Measurements from ENCODE around the gene TACSTD2.
"Not testable (repeated sequence)": the region's sequence is repeated elsewhere in the genome, so short reads cannot be mapped to it uniquely, and the experiment has no call there.

TACSTD2 gene

DNA sequence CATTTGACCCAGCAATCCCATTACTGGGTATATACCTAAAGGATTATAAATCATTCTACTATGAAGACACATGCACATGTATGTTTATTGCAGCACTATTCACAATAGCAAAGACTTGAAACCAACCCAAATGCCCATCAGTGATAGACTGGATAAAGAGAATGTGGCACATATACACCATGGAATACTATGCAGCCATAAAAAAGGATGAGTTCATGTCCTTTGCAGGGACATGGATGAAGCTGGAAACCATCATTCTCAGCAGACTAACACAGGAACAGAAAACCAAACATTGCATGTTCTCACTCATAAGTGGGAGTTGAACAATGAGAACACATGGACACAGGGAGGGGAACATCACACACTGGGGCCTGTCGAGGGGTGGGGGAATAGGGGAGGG, 13.3 kb downstream of the TACSTD2 start:
- DNase-seq (ENCODE audit: low spot score) = not testable (repeated sequence)

DNA sequence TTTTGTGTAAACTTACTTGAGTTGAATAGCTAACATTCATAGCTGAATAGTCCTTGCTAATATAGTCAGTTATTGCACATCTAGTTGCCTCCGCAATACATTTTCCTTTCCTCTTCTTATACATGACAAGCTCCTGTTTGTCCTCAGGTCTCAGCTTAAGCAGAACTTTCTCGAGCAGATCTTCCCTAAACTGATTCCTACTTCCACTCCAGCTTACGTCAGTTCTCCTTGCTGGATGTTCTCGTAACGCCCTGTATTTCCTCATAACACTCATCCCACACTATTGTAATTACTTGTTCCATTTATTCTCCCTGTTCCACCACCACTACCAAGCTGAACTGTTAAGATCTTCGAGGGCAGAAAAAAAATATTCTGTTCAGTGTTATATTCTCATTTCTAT, 15.4 kb downstream of the TACSTD2 start:
- DNase-seq (ENCODE audit: low spot score) = no peak

DNA sequence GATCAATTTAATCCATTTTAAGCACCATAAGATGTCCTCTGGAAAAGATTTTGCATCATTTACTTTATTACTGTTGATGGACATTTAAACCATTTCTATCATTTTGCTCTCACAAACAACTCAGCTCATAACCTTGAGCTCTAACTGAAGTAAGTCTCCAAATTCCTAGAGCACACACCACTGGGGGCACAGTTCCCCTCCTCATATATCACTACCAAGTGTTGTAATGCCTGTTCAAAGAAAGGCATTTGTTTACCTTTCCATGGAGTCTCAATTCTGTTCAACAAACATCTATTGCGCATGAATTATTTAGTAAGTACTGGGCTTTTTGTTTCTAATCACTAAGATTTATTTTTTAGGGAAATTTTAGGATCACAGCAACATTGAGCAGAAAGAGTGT, 21.7 kb downstream of the TACSTD2 start:
- DNase-seq (ENCODE audit: low spot score) = no peak

DNA sequence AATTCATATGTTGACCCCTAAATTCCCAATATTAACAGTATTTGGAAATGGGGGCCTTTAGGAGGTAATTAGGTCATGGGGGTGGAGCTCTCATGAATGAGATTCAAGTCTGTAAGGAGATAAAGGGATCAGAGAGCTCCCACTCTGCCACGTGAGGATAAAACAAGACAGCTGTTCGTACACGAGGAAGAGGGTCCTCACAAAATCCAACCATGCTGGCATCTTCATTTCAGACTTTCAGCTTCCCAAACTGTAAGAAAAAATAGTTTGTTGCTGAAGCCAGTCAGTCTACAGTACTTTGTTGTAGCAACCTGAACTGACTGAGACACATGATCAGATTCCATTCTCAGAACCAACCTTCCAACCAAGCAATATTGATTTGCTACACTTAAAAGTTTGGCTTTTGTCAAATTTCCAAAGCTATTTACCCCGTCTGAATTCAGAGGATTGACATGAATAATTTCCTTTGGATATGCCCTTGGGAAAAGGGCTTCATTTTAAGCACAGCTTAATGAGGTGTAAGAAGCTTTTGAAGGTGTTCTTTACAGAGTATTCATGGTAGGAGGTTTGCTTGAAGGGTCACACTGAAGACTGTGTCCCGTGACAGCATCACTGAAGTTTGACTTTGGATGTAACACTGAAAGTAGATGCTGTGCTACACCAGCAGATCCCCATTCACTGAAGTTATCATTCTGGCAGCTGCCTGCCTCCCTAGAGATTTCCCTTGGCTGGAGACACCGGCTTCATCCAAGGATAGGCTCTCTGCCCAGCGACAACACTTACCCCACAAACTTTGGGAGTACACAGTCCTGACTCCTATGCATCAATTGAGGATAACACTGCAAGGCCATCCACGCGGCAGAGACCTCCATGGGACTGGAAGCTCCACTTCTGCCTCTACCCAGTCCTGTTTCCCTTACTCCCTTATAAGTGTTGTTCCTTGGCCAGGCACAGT, 25.6 kb downstream of the TACSTD2 start:
- DNase-seq (ENCODE audit: low spot score) = no peak

DNA sequence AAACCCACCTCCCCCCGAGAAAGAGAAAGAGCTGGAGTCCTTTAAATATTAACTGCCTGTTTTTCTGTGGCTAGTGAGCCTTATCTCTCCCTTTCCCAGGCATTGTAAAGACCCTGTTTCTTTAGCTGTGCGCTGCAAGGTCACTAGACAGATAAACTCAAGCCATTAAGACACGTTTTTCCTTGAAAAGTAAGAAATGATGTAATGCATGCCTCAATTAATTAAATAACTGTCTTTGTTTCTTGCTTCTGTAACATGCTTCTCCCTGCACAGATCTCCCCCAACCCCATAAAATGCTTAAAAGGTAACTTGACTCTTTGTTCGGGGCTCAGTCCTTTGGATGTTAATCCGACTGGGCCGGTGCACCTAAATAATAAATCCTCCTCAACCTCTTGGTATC, 27.8 kb downstream of the TACSTD2 start:
- not testable (repeated sequence) for DNase-seq (ENCODE audit: low spot score)

DNA sequence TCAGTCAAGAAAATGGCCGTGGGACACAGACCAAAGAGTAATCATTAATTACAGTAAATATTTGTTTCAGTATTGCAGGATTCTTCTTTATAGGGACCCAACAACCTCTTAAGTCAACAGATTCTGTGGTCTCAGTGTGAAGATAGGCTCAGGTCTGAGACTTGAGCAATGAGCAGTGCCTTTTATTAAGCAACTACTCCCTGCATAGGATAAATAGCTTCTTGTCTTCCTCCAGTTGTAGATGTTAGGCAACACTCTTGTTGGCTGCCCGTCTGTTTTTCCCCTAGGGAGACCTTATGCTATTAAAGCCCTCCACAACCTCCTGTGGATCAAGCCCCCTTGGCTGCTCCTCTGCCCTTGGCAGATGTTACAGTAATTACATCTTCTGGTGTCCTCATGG, 28.7 kb downstream of the TACSTD2 start:
- DNase-seq (ENCODE audit: low spot score) = no peak

DNA sequence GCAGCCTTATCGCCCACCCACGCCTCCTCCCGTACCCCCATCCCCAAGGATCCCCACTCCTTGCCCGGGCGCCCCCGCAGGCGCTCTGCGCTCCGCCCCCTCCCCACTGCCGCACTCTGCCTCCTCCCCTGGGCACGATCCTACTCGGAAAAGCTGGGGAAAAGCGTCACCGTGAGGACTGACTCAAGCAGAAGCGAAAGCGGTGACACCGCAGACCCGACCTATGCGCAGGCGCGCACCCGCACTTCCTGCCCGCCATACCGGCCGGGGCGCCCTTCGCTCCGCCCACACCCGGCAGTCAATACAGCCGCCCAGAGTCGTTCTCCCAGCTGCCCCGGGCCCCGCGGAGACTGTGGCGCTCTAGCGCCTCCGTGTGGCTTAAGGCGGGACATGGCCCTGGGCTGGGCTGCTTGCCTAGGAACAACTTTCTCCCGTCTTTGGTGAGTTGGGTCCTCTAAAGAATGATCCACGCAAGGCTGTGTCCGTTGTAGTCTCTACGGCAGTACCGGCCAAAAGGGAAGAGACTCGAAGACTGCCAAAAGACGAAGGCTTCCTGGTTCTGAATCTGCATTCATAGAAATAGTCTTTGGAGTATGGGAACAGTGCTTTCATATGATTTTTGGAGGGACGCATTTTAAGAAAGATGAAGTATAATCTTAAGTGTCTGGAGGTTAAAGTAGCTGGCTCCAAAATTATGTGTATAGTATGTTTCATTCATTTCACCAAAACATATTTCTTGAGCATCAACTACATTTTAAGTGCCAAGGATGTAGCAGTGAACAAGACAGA, 30.3 kb downstream of the TACSTD2 start, which contains the start of gene OMA1:
TSS of gene OMA1 (minus strand) at position 207 of the 789 bp plus-strand sequence. CDS start 7,432 bp downstream, outside the sequence.
- peak; percentile 97 for DNase-seq (ENCODE audit: low spot score)

DNA sequence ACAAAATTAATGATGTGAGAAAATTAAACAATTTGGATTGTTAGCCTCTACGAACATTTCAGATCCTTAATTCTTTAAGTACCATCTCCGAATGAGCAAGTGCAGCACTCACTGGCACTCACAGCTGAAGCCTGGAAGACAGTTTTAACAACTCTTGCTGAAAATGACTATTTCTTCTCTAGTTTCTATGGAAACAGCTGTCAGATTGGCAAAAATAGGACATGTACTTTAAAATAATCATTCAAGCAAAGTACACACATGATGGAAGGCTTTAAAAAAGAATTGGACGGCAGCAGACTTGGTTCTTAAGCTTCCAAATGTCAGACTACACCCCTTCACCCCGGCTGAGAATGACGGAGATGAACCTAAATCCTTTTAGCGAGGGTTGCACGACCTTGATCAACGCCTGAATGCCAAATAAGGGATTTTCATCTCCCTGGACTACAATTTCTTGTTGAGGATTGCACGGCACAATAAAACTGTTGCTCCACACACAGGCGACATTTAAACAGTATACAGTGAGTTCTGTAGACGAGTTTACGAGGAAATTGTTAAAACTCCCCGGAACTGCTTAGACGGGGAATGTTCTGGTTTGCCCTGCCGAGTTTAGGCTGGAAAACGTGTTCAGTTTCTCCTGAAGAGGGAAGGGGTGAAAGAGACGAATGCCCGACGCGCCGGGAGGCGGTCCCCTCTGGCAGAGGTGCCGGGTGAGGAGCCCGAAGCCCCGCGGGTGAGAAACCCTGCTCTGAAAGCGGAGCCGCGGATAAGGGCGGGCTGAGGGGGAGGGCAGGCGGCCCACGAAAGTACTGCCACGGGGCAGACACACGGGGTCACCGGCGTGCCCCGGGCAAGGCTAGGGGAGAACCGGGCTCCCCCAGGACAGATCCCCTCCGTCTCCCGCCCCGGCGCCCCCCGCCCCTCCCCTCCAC, 31.2 kb downstream of the TACSTD2 start:
- peak; percentile 73 for DNase-seq (ENCODE audit: low spot score)

DNA sequence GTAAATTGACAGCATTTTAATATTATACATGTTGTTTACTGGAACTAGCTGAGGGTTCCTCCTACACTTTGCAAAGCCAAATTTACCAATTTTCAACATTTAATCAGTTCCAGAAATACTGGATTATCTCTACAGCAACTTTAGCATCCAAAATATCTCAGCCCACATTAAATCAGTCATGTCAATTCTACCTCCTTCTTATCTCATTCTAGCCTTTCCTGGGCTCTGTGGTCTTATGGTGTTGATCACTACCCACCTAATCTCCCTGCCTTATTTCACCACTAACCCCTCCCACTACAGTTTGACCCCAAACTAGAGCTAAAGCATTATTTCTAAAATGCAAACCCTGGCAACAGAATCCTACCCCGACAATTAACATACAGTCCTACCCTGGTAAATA, 33.8 kb downstream of the TACSTD2 start:
- no peak for DNase-seq (ENCODE audit: low spot score)

DNA sequence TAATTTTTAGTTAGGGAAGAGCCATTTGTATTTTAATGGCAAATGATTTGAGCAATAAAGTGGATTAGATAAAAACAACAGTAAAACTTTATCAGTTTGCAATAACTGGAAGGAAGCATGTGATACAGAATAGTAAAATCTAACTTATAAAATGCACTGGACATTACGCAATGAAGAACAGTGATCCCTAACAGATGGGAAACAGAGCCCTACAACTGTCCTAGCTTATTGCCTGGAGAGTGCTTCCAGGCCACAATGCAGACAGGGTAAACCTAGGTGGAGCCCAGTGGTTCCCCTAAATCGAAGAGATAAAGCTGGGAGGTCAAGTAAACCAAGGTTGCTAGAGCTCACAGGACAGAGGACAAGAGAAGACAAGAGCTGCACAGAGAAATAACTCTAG, 37.5 kb downstream of the TACSTD2 start:
- DNase-seq (ENCODE audit: low spot score) = no peak

DNA sequence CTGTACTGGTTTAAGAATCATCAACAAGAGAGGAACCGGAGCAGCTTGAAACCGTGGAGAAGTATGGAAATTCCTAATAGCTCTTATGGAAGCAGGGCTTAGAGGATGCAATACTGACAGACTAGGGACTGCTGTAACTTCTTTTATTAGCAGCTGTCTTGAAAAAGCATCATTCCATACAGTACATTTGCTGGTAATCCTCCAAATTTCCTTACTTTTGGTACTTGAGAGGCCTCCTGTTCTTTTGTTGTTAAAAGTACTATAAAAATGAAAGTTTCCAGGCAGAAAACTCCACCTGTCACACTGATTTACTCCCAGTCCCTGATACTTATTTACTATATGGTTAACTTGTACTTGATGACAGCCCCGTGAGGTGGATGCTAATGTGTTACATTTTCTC, 38.2 kb downstream of the TACSTD2 start:
- no peak for DNase-seq (ENCODE audit: low spot score)

DNA sequence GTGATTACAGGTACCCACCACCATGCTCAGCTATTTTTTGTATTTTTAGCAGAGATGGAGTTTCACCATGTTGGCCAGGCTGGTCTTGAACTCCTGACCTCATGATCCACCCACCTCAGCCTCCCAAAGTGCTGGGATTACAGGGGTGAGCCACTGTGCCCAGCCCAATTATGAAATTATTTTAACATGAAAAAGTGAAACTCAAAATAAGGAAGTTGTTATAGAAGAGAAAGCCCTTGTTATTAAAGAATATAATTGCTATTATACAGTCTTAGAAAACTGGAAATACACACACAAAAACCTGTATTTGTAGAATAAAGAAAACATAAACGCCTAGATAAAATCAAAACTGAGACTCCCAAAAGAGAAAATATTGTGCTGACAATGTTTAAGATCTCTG, 45.2 kb downstream of the TACSTD2 start:
- not testable (repeated sequence) for DNase-seq (ENCODE audit: low spot score)

DNA sequence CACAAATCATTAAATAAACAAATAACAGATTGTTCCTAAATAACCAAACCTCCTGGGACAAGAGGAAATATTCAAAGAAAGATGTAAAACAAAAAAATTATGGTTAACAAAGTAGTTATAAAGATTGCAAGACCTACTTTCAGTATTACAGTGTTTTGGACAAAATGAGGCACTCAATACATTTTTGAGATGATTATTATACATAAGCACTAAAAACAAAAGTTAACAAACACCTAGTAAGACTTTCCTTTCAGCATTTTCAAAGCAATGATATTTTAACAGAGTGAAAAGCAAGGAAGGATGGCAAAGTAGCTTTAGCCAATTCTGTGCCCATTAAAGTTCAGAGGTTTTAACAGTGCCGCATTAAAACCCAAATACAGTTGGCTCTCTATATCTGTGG, 47.8 kb downstream of the TACSTD2 start:
- no peak for DNase-seq (ENCODE audit: low spot score)

DNA sequence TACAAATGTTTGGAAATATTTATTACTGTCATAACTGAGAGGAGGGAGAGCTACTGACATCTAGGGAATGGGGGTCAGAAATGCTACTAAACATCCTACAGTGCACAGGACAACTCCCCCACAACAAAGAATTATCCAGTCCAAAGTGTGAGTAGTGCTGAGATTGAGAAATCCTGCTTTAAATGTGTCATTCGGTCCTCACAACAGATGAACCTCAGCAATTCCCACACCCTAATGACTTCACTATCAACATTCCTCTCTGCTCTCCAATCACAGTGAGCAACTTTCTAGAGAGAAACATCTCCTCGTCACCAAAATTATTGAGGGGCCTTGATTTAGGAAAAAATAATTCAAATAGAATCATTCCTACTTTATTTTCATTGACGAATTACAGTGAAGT, 48.5 kb downstream of the TACSTD2 start:
- DNase-seq (ENCODE audit: low spot score) = no peak
